ENCODE results near the gene TMEM161A.
"Not testable (repeated sequence)": the region's sequence is repeated elsewhere in the genome, so short reads cannot be mapped to it uniquely, and the experiment has no call there.

The TMEM161A gene

DNA sequence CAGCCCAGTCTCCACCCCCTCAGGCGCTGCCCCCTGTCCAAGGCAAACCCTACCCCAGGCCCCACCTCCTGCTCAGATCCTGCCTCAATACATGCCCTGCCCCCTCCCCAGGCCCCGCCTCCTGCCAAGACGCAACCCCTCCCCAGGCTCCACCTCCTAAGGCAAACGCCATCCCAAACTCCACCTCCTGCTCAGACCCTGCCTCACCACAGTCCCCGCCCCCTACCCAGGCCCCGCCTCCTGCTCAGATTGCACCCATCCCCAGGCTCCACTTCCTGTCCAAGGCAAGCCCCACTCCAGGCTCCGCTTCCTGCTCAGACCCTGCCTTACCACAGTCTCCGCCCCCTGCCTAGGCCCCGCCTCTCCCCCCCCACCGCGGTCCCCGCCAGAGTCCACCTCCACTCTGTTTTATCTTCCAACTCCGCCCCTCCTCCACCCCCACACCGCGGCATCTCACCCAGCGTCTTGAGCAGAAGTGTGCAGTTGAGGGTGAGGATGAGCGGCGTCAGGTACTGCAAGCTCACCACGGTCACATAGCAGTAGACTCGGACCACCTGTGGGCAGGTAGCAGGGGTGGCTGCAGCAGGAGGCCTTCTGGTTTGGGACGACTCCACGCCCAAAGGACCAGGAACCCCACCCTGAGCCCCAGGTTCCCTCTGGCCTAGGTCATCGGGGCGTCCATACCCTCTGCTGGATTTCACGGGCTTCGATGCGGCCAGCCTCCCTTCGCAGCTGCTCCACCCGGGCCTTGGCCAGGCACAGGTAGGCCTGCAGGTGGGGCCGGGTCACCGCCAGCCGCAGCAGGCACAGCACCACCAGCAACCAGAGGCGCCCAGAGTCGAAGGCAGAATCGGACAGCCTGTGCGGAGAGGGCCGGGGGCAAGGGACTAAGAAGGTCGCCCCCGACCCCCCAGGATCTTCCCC is 17.7 kb downstream of the TMEM161A start:
- peak; percentile 5 to 30 for DNase-seq

DNA sequence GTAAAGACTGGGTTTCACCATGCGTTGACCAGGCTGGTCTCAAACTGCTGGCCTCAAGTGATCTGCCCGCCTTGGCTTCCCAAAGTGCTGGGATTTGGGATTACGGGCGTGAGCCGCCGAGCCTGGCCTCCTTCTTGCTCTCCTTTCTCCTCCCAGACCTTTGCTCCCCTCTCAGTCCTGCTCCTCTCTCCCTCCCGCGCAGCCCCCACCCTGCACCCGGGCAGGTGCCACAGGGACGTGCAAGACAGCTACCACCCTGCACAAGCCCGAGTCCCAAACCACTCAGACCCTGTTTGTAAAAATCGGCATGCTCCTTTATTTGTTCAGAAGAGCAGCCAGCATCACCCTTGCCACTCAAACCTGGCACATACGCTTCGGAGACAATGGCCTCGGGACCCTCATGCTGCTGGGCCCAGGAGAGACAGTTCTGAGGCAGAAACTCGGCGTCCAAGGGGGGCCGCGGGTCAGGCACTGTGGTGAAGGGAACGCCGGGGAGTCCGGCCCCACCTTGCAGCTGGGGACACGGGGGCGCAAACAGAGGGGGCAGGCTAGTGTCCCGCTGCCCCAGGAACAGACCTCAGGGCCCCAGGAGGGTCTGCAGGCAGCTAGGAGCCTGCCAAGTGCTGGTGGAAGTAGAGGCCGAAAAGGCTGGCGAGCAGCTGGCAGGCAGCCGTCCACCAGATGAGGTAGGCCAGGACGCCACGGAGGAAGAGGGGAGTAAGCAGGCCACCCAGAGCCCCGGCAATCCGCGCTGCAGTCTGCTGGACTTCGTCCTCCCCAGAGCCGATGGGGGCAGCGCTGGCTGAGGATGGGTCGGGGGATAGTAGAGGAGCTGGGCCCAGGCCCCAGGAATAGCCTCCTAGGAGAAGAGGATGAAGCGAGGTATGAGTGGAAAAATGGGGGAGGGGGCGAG is 18.7 kb downstream of the TMEM161A start:
- DNase-seq: no peak

DNA sequence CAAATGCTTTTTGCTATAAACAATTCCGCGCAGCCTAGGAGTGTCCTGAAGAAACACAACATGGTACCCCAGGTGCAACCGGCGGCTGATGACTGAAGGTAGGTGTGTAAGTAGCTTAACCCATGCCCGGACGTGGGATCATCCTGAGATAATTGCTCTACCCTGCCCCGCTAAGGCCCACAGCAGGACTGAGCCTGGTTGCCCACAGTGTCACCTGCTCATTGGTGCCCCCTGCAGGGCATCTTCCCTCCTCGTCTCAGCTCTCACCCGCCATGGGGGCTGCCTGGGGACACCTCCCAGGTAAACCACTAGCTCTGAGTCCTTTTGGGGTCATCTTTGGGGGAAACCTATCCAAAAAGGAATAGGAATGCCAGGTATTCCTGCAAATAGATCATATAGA is 22.3 kb downstream of the TMEM161A start:
- DNase-seq: peak; percentile 13 to 29

DNA sequence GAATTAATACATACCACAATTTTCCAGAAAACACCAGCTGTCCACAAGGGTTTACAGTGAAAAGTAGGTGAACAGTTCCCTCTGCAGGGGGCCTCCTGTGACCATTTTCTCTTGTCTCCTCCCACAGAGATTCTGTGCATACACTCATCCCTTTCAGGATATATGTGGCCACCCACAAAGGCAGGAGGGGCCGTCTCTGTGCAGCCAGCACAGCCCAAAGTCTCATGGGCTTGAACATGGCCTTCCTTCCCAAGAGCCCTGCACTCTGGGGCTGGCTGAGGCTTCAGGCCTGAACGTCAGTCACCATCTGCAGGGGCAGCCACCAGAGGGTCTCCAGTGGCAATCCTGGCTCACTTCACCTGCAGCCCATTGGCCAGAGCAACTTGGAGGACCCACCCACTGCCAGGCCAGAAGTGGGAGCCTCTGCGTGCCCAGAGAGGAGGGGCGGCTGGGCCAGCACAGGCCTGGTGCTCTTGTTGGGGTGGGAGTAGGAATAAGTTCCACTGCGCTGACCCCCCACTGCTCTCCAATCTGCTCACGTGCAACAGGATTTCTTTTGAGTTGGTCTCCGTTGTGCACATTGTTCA is 25.1 kb downstream of the TMEM161A start:
- DNase-seq: peak; percentile 52 to 66

DNA sequence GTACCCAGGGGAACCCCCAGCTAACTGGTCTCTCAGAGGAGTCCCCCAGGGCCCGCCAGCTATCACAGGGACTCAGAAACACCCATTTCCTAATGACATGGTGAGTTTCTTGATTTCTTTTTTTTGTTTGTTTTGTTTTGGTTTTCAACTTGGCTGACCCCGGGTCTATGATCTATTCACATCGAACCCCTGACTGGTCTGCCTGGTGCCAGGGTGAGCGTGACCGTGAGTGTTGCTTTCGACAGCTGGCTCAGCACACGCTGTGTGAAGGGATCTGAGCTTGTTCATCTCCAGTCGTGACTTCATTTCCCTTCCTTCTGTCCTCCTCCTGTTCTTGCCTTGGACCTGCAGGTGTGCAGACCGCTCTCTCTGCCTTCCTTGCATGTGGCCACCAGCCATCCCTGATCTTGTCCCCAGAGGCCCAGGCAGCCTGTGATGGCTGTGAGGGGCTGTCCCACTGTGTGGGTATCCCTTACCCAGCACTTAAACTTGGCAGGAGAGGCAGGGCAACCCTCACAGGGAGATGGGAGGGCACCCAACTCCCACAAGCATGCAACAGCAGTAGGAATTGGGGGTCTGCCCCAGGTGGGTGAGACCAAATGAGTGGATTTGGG is 26.2 kb downstream of the TMEM161A start:
- DNase-seq: no peak

DNA sequence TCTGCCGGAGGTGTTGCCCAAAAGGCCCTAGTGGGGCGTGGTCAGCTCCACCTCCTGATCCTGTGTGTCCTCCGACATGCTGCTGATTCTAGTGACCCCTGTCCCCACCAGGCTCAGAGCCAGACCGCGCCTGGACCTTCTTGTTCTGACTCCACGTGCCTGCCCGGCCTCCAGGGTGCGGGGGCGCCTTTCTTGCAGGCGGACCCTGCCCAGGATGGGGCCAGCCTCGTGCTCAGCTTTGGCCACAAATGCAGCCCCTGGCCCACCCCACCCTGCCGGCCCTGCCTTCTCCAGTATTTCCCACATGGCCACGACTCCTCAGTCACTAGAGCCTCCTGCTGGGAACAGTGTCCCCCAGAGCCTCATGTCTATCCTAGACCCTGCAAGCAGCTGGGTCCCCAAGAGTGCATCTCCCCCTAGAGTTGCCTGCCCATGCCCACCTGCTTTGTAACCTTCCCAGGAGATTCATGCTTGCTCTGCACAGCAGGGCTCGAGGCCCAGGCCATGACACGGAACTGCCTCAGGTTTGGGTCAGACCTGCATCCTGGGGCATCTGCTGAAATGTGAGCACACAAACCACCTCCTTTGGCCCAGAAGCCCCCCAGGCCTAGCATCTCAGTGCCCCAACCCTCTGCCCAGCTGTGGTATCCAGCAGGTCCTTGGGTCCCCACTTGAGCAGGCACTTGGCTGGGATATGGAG is 27.0 kb downstream of the TMEM161A start:
- no peak for DNase-seq

DNA sequence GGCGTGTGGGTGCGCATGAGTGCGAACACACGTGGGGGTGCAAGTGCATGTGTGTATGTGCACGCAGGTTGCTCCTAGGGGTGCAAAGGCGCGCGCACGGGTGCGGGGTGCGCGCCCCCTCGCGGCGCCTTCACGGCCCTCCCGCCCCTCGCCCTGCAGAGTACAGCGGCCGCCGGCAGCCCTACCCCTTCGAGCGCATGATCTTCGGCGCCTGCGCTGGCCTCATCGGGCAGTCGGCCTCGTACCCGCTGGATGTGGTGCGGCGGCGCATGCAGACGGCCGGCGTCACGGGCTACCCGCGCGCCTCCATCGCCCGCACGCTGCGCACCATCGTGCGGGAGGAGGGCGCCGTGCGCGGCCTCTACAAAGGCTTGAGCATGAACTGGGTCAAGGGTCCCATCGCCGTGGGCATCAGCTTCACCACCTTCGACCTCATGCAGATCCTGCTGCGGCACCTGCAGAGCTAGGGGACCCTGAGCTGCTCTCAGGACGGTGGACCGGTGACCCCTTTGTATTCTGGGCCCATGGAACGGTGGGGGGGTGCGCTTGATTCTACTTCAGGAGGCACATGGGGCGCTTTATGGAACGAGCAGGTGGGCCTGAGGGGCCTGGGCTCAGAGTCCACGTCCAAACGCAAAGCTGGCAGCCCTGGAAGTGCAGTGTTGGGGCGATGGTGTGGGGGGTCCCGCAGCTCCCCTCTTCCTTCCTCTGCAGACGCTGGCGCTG is 27.7 kb downstream of the TMEM161A start:
- peak; percentile 33 to 47 for DNase-seq

DNA sequence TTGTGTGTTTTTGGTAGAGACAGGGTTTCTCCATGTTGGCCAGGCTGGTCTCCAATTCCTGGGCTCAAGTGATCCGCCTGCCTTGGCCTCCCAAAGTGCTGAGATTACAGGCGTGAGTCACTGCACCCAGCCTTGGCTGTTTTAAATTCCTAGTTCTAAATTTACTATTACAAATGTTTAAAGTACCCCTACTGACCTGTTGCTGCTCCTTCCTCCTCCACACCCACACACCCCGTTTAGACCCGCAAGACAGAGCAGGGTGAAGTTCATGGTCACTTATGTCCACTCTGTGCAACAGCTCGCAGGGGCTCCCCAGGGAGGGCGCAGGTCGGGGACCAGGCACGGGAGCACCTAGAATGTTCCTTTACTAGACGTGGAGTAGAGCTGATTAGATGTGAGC is 28.7 kb downstream of the TMEM161A start:
- no peak for DNase-seq

DNA sequence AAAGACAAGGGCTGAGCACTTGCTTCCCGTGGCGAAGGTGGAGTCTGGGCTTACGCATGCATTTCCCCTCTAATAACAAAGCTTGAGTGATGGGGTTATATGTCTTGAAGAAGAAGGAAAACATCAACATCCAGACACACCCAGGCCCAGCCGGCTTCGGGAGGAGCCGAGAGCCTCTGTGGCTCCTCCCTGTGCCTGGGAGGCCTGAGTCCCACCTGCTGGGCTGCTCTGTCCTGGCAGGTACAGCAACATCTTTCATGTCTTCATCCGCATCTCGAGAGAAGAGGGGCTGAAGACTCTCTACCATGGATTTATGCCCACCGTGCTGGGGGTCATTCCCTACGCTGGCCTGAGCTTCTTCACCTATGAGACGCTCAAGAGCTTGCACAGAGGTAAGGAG is 30.6 kb downstream of the TMEM161A start:
- no peak for DNase-seq

DNA sequence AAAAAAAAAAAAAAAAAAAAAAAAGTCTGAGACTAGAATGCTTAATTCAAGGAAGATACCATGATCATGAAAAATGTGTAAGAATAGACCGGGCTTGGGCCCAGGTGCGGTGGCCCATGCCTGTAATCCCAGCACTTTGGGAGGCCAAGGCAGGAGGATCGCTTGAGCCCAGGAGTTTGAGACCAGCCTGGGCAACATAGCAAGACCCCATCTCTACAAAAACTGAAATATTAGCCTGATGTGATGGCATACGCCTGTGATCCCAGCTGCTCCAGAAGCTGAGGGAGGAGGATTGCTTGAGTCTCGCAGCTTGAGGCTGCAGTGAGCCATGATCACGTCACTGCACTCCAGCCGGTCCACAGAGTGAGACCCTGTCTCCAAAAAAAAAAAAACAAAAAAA is 31.3 kb downstream of the TMEM161A start:
- not testable (repeated sequence) for DNase-seq

DNA sequence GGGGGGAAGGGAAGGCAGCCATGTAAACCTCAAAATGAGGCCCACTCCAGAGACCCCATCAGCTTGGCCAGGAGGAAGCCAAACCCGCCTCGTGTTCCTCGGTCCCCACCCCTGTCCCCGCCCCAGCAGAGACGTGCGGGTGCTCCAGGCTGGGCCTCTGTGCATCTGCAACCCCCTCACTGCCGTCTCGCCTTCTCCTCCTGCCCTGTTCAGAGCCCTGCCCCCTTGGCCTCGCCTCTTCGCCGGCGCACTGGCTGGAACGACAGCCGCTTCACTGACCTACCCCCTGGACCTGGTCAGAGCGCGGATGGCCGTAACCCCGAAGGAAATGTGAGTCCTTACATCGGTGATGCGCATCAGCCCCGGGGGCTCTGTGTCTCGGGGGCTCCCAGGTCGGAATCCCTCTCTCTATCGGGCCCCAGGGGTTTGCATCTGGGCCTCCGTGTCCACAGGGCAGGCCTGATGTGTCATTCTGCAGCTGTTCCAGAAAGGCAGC is 32.2 kb downstream of the TMEM161A start:
- no peak for DNase-seq

DNA sequence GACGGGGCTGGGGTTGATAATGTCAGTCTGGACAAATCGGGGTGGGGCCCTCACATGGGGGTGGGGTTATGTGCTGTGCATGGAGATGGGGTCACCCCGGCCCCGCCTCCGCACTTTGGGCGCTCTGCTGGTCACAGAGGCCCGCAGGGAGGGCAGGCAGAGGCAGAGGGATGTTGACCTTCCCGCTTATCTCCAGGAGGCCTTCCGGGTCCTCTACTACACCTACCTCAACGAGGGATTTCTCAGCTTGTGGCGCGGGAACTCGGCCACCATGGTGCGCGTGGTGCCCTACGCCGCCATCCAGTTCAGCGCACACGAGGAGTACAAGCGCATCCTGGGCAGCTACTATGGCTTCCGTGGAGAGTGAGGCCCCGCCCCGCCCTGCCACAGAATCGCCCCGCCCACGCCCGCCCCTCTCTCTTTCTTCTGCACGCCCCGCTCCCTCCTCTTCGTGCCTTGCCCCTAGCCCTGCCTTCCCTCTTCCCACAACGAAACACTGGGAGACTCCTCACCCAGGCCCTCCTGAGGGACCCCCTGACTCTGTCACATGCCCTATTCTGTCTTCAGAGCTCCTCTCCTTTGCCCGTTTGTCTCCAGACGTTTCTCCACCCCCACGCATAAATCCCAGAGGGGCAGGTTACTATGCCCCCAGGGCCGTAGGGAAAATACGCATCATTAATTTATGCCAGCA is 32.8 kb downstream of the TMEM161A start:
- DNase-seq: no peak

DNA sequence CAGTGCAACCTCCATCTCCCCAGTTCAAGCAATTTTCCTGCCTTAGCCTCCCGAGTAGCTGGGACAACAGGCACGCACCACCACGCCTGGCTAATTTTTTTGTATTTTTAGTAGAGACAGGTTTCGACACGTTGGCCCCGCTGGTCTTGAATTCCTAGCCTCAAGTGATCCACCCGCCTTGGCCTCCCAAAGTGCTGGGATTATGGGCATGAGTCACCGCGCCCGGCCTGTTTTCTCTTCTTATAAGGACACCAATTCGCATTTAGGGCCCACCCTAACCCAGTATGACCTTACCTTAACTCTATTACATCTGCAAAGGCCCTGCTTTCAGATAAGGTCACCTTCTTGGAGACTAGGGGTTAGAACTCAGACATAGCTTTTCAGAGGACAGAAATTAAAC is 35.1 kb downstream of the TMEM161A start:
- no peak for DNase-seq

DNA sequence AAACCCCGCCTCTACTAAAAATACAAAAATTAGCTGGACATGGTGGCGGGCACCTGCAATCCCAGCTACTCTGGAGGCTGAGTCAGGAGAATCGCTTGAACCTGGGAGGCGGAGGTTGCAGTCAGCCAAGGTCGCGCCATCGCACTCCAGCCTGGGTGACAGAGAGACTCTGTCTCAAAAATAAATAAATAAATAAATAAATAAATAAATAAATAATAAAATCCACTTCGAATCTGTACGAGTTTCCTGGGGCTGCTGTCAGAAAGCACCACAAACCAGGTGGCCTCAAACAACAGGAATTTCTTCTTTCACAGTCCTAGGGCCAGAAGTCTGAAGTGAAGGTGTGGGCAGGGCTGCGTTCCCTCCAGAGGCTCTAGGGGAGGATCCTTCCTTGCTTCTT is 35.7 kb downstream of the TMEM161A start:
- not testable (repeated sequence) for DNase-seq

DNA sequence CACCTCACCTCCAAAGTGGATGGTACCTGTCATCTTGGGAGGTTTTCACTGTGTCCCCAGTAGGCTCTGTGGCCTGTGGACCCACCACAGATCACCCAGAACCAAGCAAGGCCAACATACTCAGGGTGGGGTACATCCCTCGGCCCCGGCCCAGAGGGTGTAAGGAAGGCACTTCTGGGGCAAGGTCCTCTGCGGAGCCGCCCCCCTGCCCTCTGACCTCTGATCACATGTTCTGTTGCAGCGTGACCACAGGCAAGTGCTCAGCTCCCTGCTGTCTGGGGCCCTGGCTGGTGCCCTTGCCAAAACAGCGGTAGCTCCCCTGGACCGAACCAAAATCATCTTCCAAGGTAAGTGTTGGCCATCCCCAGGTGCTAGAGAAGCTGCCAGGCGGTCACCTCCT is 36.7 kb downstream of the TMEM161A start:
- DNase-seq: no peak

DNA sequence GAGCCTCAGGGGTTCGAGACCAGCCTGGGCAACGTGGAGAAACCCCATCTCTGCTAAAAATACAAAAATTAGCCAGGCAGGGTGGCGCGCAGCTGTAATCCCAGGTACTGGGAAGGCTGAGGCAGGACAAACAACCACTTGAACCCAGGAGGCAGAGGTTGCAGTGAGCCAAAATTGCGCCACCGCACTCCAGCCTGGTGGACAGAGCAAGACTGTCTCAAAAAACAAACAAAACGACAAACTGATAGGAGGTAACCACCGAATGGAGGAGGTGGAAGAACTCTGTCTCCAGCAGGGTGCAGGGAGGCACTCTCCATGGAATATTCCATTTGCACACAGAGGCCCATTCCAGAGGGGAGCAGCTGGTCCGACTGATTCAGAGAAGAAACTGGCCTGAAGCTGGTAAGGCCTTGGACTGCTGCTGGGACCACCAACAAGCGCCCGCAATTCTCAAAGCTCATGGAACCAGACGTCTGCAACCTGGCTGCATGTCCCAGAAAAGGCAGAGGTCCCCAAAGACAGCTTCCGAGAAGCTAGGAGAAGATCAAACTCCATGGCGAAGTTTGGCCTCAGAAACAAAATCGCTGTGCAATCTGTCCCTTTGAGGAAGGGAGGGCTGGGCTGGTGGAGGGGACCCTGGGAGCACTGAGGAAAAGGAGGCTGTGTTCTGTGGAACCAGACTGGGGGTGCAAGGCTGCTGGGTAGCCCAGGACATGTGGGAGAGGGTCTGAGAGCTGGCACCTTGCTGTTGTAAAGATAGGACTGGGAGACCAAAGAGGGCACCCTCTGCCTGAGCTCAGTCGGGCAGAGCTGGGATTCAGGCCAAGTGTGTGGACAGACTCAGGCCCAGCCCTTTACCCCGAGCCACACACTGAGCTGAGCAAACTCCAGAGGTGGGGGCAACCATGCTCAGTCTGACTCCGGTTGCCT is 39.3 kb downstream of the TMEM161A start:
- DNase-seq: no peak

DNA sequence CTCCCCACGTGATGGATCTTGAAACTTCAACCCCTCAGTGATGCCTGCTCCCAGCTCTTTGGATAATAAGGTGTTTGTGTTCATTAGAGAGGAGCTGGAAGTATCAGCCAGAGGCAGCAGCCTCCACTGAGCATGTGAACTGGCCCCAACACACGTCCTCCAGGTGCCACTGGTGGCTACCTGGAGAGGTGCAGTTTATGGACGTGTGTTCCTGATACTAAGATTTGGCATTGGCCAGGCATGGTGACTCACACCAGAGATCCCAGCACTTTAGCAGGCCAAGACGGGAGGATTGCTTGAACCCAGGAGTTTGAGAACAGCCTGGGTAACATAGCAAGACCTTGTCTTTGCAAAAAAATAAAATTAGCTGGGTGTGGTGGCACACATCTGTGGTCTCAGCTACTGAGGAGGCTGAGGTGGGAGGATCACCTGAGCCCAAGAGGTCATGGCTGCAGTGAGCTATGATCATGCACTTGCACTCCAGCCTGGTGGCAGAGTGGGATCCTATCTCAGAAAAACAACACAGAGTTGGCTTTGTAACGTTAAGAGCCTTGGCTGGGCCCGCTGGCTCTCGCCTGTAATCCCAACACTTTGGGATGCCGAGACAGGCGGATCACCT is 40.1 kb downstream of the TMEM161A start:
- no peak for DNase-seq

DNA sequence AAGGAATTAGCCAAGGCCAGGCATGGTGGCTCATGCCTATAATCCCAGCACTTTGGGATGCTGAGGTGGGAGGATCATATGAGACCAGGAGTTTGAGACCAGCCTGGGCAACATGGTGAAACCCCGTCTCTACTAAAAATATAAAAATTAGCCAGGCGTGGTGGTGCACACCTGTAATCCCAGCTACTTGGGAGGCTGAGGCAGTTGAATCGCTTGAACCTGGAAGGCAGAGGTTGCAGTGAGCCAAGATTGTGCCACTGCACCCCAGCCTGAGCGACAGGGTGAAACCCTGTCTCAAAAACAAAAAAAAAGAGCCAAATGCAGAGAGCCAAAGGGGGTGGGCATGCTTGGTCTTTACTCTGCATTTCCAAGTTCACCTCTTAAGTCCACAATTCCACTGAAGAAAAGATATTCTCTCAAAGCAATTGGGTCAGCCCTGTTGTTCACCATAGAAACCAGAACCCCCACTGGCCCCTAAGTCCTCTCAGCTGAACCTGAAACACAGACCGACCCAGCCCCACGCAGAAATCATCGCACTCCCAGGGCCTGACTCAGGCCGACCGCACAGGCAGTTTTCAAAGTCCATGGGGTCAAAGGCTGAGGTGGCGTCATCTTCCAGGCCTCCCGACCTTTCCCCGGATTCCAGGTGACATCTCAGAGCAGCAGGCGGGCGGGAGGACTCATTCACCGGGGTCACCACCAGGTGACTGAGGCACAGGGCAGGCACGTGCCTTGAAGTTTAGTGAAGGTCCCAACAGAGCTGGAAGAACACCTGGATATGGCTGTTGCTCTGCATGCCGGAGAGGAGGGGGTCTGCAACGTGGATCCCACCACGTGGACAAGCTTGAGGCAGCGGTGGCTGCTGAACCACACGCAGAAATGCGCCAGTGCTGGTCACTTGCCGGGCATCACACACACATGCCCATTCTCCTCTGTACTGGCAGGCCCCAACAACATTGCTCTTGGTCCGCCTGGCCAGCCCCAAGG is 41.3 kb downstream of the TMEM161A start:
- DNase-seq: no peak
